ENCODE results near the gene HK1. TPM values are rescaled to one million over a fixed set of nuclear protein-coding genes. Genes with fewer than 3 reads are reported as not detected.

Gene HK1
- total RNA-seq, 2 experiments from 2014 or later, result 13.1 to 31.5 TPM

- Histone ChIP-seq H3K27ac (ENCODE audit: low read depth, low read length, poor library complexity, severe bottlenecking) (no peak overlapping the region), H3K4me3 (ENCODE audit: low read depth, low read length, poor library complexity, severe bottlenecking) (no peak overlapping the region), H3K4me2 (ENCODE audit: low read length) (no peak overlapping the region; the same call in 1 of the 2 replicates), H2AFZ (ENCODE audit: low read length) (no peak overlapping the region), H3K79me2 (ENCODE audit: insufficient read depth, low read depth, low read length) (no peaks in the 10 kb centered on the region), H3K4me1 (ENCODE audit: insufficient read depth, low read length, poor library complexity, severe bottlenecking) (peaks cover 28% of the 10 kb centered on the region), H3K36me3 (ENCODE audit: insufficient read depth, low read length) (no peaks in the 10 kb centered on the region), H3K9me2 (ENCODE audit: insufficient read depth, low read length) (no peaks in the 10 kb centered on the region), H4K20me1 (ENCODE audit: insufficient read depth, low read length) (no peaks in the 10 kb centered on the region), H3K9me3 (ENCODE audit: low read length) (no peaks in the 10 kb centered on the region)
- no peak for DNase-seq (ENCODE audit: low spot score)
- intact Hi-C loops (cut with micrococcal nuclease; ENCODE audit: unreplicated experiment), result loop anchor here (10.0 kb wide), 1 partner anchor 406 kb away; no protein-coding TSS in a partner anchor
- POLR2A ChIA-PET, result no interaction called here
- no TSS peak for BruUV-seq (replicated peaks)
- CTCF ChIA-PET (ENCODE audit: unreplicated experiment), result no interaction called here
- TF ChIP-seq CTCF (conservative IDR thresholded peaks at IDR 0.05; ENCODE audit: low read length), result no peak
- TF ChIP-seq EZH2phosphoT487 (IDR thresholded peaks at IDR 0.05; ENCODE audit: borderline replicate concordance, low read depth, low read length), result no peak
Measured at GRCh38 chr10:69410487-69410886, 132.2 kb downstream of the HK1 start.

- TF ChIP-seq EZH2phosphoT487 (IDR thresholded peaks at IDR 0.05; ENCODE audit: borderline replicate concordance, low read depth, low read length) (no peak), CTCF (conservative IDR thresholded peaks at IDR 0.05; ENCODE audit: low read length) (no peak)
- H3K4me1 ChIP-seq (ENCODE audit: insufficient read depth, low read length, poor library complexity, severe bottlenecking), result peaks cover 28% of the 10 kb centered on the region
- CTCF ChIA-PET (ENCODE audit: unreplicated experiment), result no interaction called here
- H3K27ac ChIP-seq (ENCODE audit: low read depth, low read length, poor library complexity, severe bottlenecking), result no peak overlapping the region
- BruUV-seq (replicated peaks), result no TSS peak
- H2AFZ ChIP-seq (ENCODE audit: low read length), result no peak overlapping the region
- no peaks in the 10 kb centered on the region for H3K36me3 ChIP-seq (ENCODE audit: insufficient read depth, low read length)
- H4K20me1 ChIP-seq (ENCODE audit: insufficient read depth, low read length), result no peaks in the 10 kb centered on the region
- H3K9me2 ChIP-seq (ENCODE audit: insufficient read depth, low read length), result no peaks in the 10 kb centered on the region
- no peak for DNase-seq (ENCODE audit: low spot score)
- no peak overlapping the region for H3K4me3 ChIP-seq (ENCODE audit: low read depth, low read length, poor library complexity, severe bottlenecking)
- no peaks in the 10 kb centered on the region for H3K9me3 ChIP-seq (ENCODE audit: low read length)
- POLR2A ChIA-PET, result no interaction called here
- intact Hi-C loops (cut with micrococcal nuclease; ENCODE audit: unreplicated experiment), result loop anchor here (10.0 kb wide), 1 partner anchor 407 kb away; no protein-coding TSS in a partner anchor
- no peak overlapping the region for H3K4me2 ChIP-seq (ENCODE audit: low read length)
- no peaks in the 10 kb centered on the region for H3K79me2 ChIP-seq (ENCODE audit: insufficient read depth, low read depth, low read length)
Measured at GRCh38 chr10:69411476-69411875, 133.2 kb downstream of the HK1 start.

- no peaks in the 10 kb centered on the region for H3K36me3 ChIP-seq (ENCODE audit: insufficient read depth, low read length)
- ChIA-PET CTCF (ENCODE audit: unreplicated experiment) (no interaction called here), POLR2A (no interaction called here)
- H3K27ac ChIP-seq (ENCODE audit: low read depth, low read length, poor library complexity, severe bottlenecking), result no peak overlapping the region
- H3K79me2 ChIP-seq (ENCODE audit: insufficient read depth, low read depth, low read length), result no peaks in the 10 kb centered on the region
- no TSS peak for BruUV-seq (replicated peaks)
- TF ChIP-seq CTCF (conservative IDR thresholded peaks at IDR 0.05; ENCODE audit: low read length) (no peak), EZH2phosphoT487 (IDR thresholded peaks at IDR 0.05; ENCODE audit: borderline replicate concordance, low read depth, low read length) (no peak)
- intact Hi-C loops (cut with micrococcal nuclease; ENCODE audit: unreplicated experiment), result loop anchor here (10.0 kb wide), 1 partner anchor 408 kb away; no protein-coding TSS in a partner anchor
- H3K9me3 ChIP-seq (ENCODE audit: low read length), result no peaks in the 10 kb centered on the region
- H4K20me1 ChIP-seq (ENCODE audit: insufficient read depth, low read length), result no peaks in the 10 kb centered on the region
- no peak overlapping the region for H3K4me3 ChIP-seq (ENCODE audit: low read depth, low read length, poor library complexity, severe bottlenecking)
- no peak overlapping the region for H2AFZ ChIP-seq (ENCODE audit: low read length)
- peaks cover 28% of the 10 kb centered on the region for H3K4me1 ChIP-seq (ENCODE audit: insufficient read depth, low read length, poor library complexity, severe bottlenecking)
- no peaks in the 10 kb centered on the region for H3K9me2 ChIP-seq (ENCODE audit: insufficient read depth, low read length)
- H3K4me2 ChIP-seq (ENCODE audit: low read length), result no peak overlapping the region
- no peak for DNase-seq (ENCODE audit: low spot score)
Measured at GRCh38 chr10:69412232-69412790, 134.0 kb downstream of the HK1 start.
